Liver (tissue), 9 donors: ENCODE measurements around the gene LBP. TPM values are rescaled to one million over a fixed set of nuclear protein-coding genes. Genes with fewer than 3 reads are reported as not detected.

Experiments used
- DNase-seq: peaks from one replicate; pipeline ENCODE4 v3.0.0-alpha.2; 2017; ENCODE audit warnings: low spot score
- H3K27ac ChIP-seq, 2 donors: one replicate each; pipeline ENCODE4 v1.7.0; 2013; ENCODE audit warnings: inconsistent platforms in 2 of 2, low read length in 2 of 2, control low read depth in 1 of 2, low read depth in 1 of 2, mild to moderate bottlenecking in 1 of 2
- H3K27me3 ChIP-seq, 4 donors: one replicate each; pipeline versions ENCODE4 v1.6.1 to v1.7.0; 2013; ENCODE audit warnings: low read length in 3 of 4, inconsistent platforms in 1 of 4, mild to moderate bottlenecking in 1 of 4, moderate library complexity in 1 of 4; ENCODE audit not compliant: control insufficient read depth in 4 of 4, insufficient read depth in 4 of 4
- H3K36me3 ChIP-seq, 4 donors: one replicate each; pipeline versions ENCODE4 v1.6.1 to v1.7.0; 2013; ENCODE audit warnings: low read length in 3 of 4, mild to moderate bottlenecking in 3 of 4, low read depth in 1 of 4, moderate library complexity in 1 of 4; ENCODE audit not compliant: control insufficient read depth in 4 of 4, insufficient read depth in 3 of 4
- H3K4me1 ChIP-seq, 4 donors: one replicate each; pipeline versions ENCODE4 v1.6.1 to v1.7.0; 2013; ENCODE audit warnings: low read length in 3 of 4, mild to moderate bottlenecking in 3 of 4, moderate library complexity in 1 of 4; ENCODE audit not compliant: control insufficient read depth in 4 of 4, insufficient read depth in 4 of 4
- H3K4me3 ChIP-seq, 3 donors: one replicate each; pipeline versions ENCODE4 v1.6.1 to v1.7.0; 2013; ENCODE audit warnings: low read length in 3 of 3, control low read depth in 1 of 3, low read depth in 1 of 3, mild to moderate bottlenecking in 1 of 3
- H3K9ac ChIP-seq, 2 donors: one replicate each; pipeline ENCODE4 v1.7.0; 2013; ENCODE audit warnings: low read length in 2 of 2, mild to moderate bottlenecking in 2 of 2, moderate library complexity in 2 of 2, control low read depth in 1 of 2, low read depth in 1 of 2
- H3K9me3 ChIP-seq, 4 donors: one replicate each; pipeline versions ENCODE4 v1.6.1 to v1.7.0; 2013; ENCODE audit warnings: low read length in 3 of 4; ENCODE audit not compliant: control insufficient read depth in 4 of 4
- ATF3 ChIP-seq: IDR thresholded peaks from 2 replicates; pipeline ENCODE4 v1.6.1; 2016; ENCODE audit warnings: antibody characterized with exemption
- CTCF ChIP-seq: fragments of 150-350 bp; IDR thresholded peaks from 2 replicates; pipeline ENCODE4 v1.5.1; 2017; ENCODE audit warnings: improper control_type of control experiment, low read depth, low read length; ENCODE audit not compliant: missing input control
- EGR1 ChIP-seq, 2 donors: IDR thresholded peaks; 2 replicates each; pipeline ENCODE4 v1.6.1; 2016 to 2018; ENCODE audit warnings: antibody characterized with exemption in 2 of 2, low read depth in 2 of 2
- FOXA1 ChIP-seq: IDR thresholded peaks from 2 replicates; pipeline ENCODE4 v1.6.1; 2016; ENCODE audit warnings: antibody characterized with exemption
- FOXA2 ChIP-seq: IDR thresholded peaks from 2 replicates; pipeline ENCODE4 v1.6.1; 2016; ENCODE audit warnings: antibody characterized with exemption
- GABPA ChIP-seq, 2 donors: IDR thresholded peaks in 1 of 2; conservative IDR thresholded peaks in 1 of 2; 2 replicates each; pipeline ENCODE4 v1.6.1; 2016; ENCODE audit warnings: antibody characterized with exemption in 2 of 2, mild to moderate bottlenecking in 1 of 2, moderate library complexity in 1 of 2
- HNF4A ChIP-seq, 2 donors: conservative IDR thresholded peaks; 2 replicates each; pipeline ENCODE4 v1.6.1; 2016; ENCODE audit warnings: antibody characterized with exemption in 2 of 2, mild to moderate bottlenecking in 2 of 2
- HNF4G ChIP-seq: IDR thresholded peaks from 2 replicates; pipeline ENCODE4 v1.6.1; 2016; ENCODE audit warnings: antibody characterized with exemption
- JUND ChIP-seq, 2 donors: IDR thresholded peaks; 2 replicates each; pipeline ENCODE4 v1.6.1; 2016; ENCODE audit warnings: antibody characterized with exemption in 2 of 2
- MAX ChIP-seq: IDR thresholded peaks from 2 replicates; pipeline ENCODE4 v1.6.1; 2016; ENCODE audit warnings: antibody characterized with exemption
- NR2F2 ChIP-seq: IDR thresholded peaks from 2 replicates; pipeline ENCODE4 v1.6.1; 2016; ENCODE audit warnings: antibody characterized with exemption
- RAD21 ChIP-seq, 2 donors: IDR thresholded peaks; 2 replicates each; pipeline ENCODE4 v1.6.1; 2016; ENCODE audit warnings: antibody characterized with exemption in 2 of 2, mild to moderate bottlenecking in 2 of 2
- RXRA ChIP-seq, 2 donors: IDR thresholded peaks; 2 replicates each; pipeline ENCODE4 v1.6.1; 2017 to 2018; ENCODE audit warnings: antibody characterized with exemption in 2 of 2, mild to moderate bottlenecking in 1 of 2
- SP1 ChIP-seq: IDR thresholded peaks from 2 replicates; pipeline ENCODE4 v1.6.1; 2018; ENCODE audit warnings: antibody characterized with exemption, mild to moderate bottlenecking
- TAF1 ChIP-seq: conservative IDR thresholded peaks from 2 replicates; pipeline ENCODE4 v1.6.1; 2016; ENCODE audit warnings: antibody characterized with exemption, mild to moderate bottlenecking
- YY1 ChIP-seq: IDR thresholded peaks from 2 replicates; pipeline ENCODE4 v1.6.1; 2016; ENCODE audit warnings: antibody characterized with exemption, mild to moderate bottlenecking
- ZBTB33 ChIP-seq: IDR thresholded peaks from 2 replicates; pipeline ENCODE4 v1.6.1; 2016; ENCODE audit warnings: antibody characterized with exemption
- WGBS: extraction: QIAGEN DNeasy Blood & Tissue Kit; methylation state at CpG from one replicate; pipeline ENCODE4 v1.1.7; 2013; 5-methylcytosine and 5-hydroxymethylcytosine counted together
- polyA plus RNA-seq, 2 donors: library from polyadenylated mRNA; stranded (reverse) in 1 of 2; unstranded in 1 of 2; fragments of 200-250 nt in 1 of 2; fragments of >200 nt in 1 of 2; fragmentation: Nextera tagmentation in 1 of 2; extraction: Ambion mirVana in 1 of 2; gene quantifications; one replicate each; pipeline versions ENCODE4 v1.2.1 to v1.2.3, GENCODE V29; 2013 to 2015
- total RNA-seq, 2 donors: library from RNA; depleted of rRNA; stranded (reverse); fragments of >200 nt; gene quantifications; one replicate each; pipeline ENCODE4 v1.2.3, GENCODE V29; 2014
- TF ChIP-seq, protein P1 (sequence below): IDR thresholded peaks from 2 replicates; pipeline ENCODE4 v1.6.1; 2016; ENCODE audit warnings: antibody characterized with exemption, mild to moderate bottlenecking
- donor health status: healthy.
- donor health status: healthy.
- donor health status: healthy.
- donor health status: healthy.
- donor health status: healthy.

LBP gene
- total and polyA plus RNA-seq, 4 donors, result 561 to 1,485 (median 1,083) TPM

- TF ChIP-seq RXRA (IDR thresholded peaks at IDR 0.05) (no peak), EGR1 (IDR thresholded peaks at IDR 0.05; ENCODE audit: low read depth in 2 of 2) (no peak), ATF3 (no peak), FOXA1 (no peak), SP1 (no peak), HNF4A (conservative IDR thresholded peaks at IDR 0.05) (no peak), MAX (no peak), GABPA (IDR thresholded peaks at IDR 0.05 in 1 of 2, conservative IDR thresholded peaks at IDR 0.05 in 1 of 2) (no peak), RAD21 (IDR thresholded peaks at IDR 0.05) (no peak), NR2F2 (no peak), FOXA2 (no peak), TAF1 (no peak), HNF4G (no peak), JUND (IDR thresholded peaks at IDR 0.05) (no peak), YY1 (no peak), ZBTB33 (no peak), CTCF (no peak)
- TF ChIP-seq, protein P1, sequence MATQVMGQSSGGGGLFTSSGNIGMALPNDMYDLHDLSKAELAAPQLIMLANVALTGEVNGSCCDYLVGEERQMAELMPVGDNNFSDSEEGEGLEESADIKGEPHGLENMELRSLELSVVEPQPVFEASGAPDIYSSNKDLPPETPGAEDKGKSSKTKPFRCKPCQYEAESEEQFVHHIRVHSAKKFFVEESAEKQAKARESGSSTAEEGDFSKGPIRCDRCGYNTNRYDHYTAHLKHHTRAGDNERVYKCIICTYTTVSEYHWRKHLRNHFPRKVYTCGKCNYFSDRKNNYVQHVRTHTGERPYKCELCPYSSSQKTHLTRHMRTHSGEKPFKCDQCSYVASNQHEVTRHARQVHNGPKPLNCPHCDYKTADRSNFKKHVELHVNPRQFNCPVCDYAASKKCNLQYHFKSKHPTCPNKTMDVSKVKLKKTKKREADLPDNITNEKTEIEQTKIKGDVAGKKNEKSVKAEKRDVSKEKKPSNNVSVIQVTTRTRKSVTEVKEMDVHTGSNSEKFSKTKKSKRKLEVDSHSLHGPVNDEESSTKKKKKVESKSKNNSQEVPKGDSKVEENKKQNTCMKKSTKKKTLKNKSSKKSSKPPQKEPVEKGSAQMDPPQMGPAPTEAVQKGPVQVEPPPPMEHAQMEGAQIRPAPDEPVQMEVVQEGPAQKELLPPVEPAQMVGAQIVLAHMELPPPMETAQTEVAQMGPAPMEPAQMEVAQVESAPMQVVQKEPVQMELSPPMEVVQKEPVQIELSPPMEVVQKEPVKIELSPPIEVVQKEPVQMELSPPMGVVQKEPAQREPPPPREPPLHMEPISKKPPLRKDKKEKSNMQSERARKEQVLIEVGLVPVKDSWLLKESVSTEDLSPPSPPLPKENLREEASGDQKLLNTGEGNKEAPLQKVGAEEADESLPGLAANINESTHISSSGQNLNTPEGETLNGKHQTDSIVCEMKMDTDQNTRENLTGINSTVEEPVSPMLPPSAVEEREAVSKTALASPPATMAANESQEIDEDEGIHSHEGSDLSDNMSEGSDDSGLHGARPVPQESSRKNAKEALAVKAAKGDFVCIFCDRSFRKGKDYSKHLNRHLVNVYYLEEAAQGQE, result no peak
- no peaks in the 10 kb centered on the region for H3K4me1 ChIP-seq
- H3K9me3 ChIP-seq, result no peaks in the 10 kb centered on the region
- DNase-seq, result no peak
- WGBS, result 82% methylated on average over 8 of the region's 8 CpGs
- H3K27me3 ChIP-seq, result no peaks in the 10 kb centered on the region
- peaks cover 0 to 38% (median 11%) of the 10 kb centered on the region in 4 donors for H3K36me3 ChIP-seq
- no peak overlapping the region for H3K27ac ChIP-seq
- no peak overlapping the region for H3K9ac ChIP-seq
- H3K4me3 ChIP-seq, result no peak overlapping the region
Observed at GRCh38 chr20:38386004-38386403, 39.7 kb downstream of the LBP start.
